ENCODE data around the gene ZSWIM7. TPM values are rescaled to one million over a fixed set of nuclear protein-coding genes. Genes with fewer than 3 reads are reported as not detected.
A peak's percentile ranks its signal among the peaks of the same experiment; 100 is the strongest.

The ZSWIM7 gene
- 17.8 and 22.2 TPM in 2 replicates for polyA plus RNA-seq (2011; rRNA removed)
- 5.5 and 9.8 TPM in 2 replicates for polyA minus RNA-seq (2011; rRNA and poly(A)+ RNA removed)

GRCh38 chr17:15999141-15999973 is at the start of gene ZSWIM7, which contains the start of gene TTC19:
Gene ZSWIM7 (minus strand): TSS chr17:15999704. CDS start chr17:15999594, 110 bp downstream.
Gene TTC19 (plus strand): TSS chr17:15999824. CDS start chr17:15999849, 25 bp downstream.
- no peaks in the 10 kb centered on the region for H3K27me3 ChIP-seq (ENCODE audit: control insufficient read depth, insufficient read depth, low read length)
- CTCF ChIA-PET = interaction anchor here (0.7 to 2.8 kb wide), 6 partner anchors 51 to 346 kb away, joined by 3 to 19 read pairs (median 4); partner anchors contain the start of gene ADORA2B
- peak; percentile 81 for DNase-seq (ENCODE audit: low read depth, low spot score)
- H3K9me3 ChIP-seq (ENCODE audit: control insufficient read depth, insufficient read depth, low read length) = no peaks in the 10 kb centered on the region
- TF ChIP-seq CTCF (IDR thresholded peaks at IDR 0.05; ENCODE audit: low read depth, low read length) = no peak
- peak within 1 kb of the TSS; percentile 93 for H3K27ac ChIP-seq (ENCODE audit: low read depth, low read length)
- POLR2A ChIA-PET = interaction anchor here (0.8 to 1.6 kb wide), 6 partner anchors 40 to 348 kb away, joined by 3 to 12 read pairs (median 7); partner anchors contain the start of gene ADORA2B
- peak within 1 kb of the TSS; percentile 80 for H3K4me3 ChIP-seq (ENCODE audit: low read depth, low read length)

- POLR2A ChIA-PET = no interaction called here
- no peak for DNase-seq (ENCODE audit: low read depth, low spot score)
- CTCF ChIA-PET = no interaction called here
Measured at GRCh38 chr17:16048811-16049449, 49.4 kb upstream of the ZSWIM7 start.

GRCh38 chr17:16046966-16047365 is 47.5 kb upstream of the ZSWIM7 start:
- H3K4me3 ChIP-seq (ENCODE audit: low read depth, low read length) = no peak overlapping the region
- no peaks in the 10 kb centered on the region for H3K27me3 ChIP-seq (ENCODE audit: control insufficient read depth, insufficient read depth, low read length)
- H3K9me3 ChIP-seq (ENCODE audit: control insufficient read depth, insufficient read depth, low read length) = peaks cover 3% of the 10 kb centered on the region; the same call in 1 of the 2 replicates
- no peak for TF ChIP-seq CTCF (IDR thresholded peaks at IDR 0.05; ENCODE audit: low read depth, low read length)
- CTCF ChIA-PET = no interaction called here
- H3K27ac ChIP-seq (ENCODE audit: low read depth, low read length) = no peak overlapping the region
- DNase-seq (ENCODE audit: low read depth, low spot score) = no peak
- POLR2A ChIA-PET = no interaction called here

More at GRCh38 chr17:16048811-16049449, 49.4 kb upstream of the ZSWIM7 start:
- no peak overlapping the region for H3K27ac ChIP-seq (ENCODE audit: low read depth, low read length)
- H3K9me3 ChIP-seq (ENCODE audit: control insufficient read depth, insufficient read depth, low read length) = peaks cover 3% of the 10 kb centered on the region; the same call in 1 of the 2 replicates
- no peak overlapping the region for H3K4me3 ChIP-seq (ENCODE audit: low read depth, low read length)
- no peak for TF ChIP-seq CTCF (IDR thresholded peaks at IDR 0.05; ENCODE audit: low read depth, low read length)
- H3K27me3 ChIP-seq (ENCODE audit: control insufficient read depth, insufficient read depth, low read length) = no peaks in the 10 kb centered on the region

- POLR2A ChIA-PET = no interaction called here
- H3K27me3 ChIP-seq (ENCODE audit: control insufficient read depth, insufficient read depth, low read length) = no peaks in the 10 kb centered on the region
- no peak overlapping the region for H3K4me3 ChIP-seq (ENCODE audit: low read depth, low read length)
- CTCF ChIA-PET = interaction anchor here (0.7 kb wide), 1 partner anchor 12 kb away, joined by 3 read pairs; no protein-coding TSS in a partner anchor
- no peaks in the 10 kb centered on the region for H3K9me3 ChIP-seq (ENCODE audit: control insufficient read depth, insufficient read depth, low read length)
- no peak for TF ChIP-seq CTCF (IDR thresholded peaks at IDR 0.05; ENCODE audit: low read depth, low read length)
- H3K27ac ChIP-seq (ENCODE audit: low read depth, low read length) = no peak overlapping the region
- DNase-seq (ENCODE audit: low read depth, low spot score) = no peak
Measured at GRCh38 chr17:16044487-16044886, 45.0 kb upstream of the ZSWIM7 start.

Data from AG04450 (cell line).